ENCODE measurements around the gene USHBP1. TPM values are rescaled to one million over a fixed set of nuclear protein-coding genes. Genes with fewer than 3 reads are reported as not detected.
"Not testable (repeated sequence)": the region's sequence is repeated elsewhere in the genome, so short reads cannot be mapped to it uniquely, and the experiment has no call there.

USHBP1 gene
- total RNA-seq, 1 experiment from 2014 or later, result 0.04 TPM

DNA sequence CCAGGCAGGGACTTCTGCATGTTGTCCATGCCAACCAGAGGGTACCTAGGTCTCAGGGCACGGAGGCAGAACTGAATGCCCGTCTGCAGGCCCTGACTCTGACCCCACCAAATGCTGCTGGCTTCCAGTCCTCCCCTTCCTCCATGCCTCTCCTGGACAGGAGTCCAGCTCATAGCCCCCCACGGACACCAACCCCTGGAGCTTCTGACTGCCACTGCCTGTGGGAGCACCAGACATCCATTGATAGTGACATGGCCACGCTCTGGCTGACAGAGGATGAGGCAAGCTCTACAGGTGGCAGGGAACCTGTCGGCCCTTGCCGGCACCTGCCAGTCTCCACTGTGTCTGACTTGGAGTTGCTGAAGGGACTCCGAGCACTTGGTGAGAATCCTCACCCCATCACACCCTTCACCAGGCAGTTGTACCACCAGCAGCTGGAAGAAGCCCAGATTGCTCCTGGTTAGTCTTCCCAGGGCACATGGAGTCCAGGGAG is 19.0 kb upstream of the USHBP1 start:
- Histone ChIP-seq H3K4me3 (no peak overlapping the region), H3K27me3 (no peaks in the 10 kb centered on the region), H3K27ac (no peak overlapping the region), H3K4me1 (no peaks in the 10 kb centered on the region), H3K36me3 (peaks cover 5% of the 10 kb centered on the region; the same call in 1 of the 2 replicates), H3K9me3 (replicated peaks) (no peaks in the 10 kb centered on the region; the same call in 1 of the 2 replicates)
- DNase-seq, result no peak

DNA sequence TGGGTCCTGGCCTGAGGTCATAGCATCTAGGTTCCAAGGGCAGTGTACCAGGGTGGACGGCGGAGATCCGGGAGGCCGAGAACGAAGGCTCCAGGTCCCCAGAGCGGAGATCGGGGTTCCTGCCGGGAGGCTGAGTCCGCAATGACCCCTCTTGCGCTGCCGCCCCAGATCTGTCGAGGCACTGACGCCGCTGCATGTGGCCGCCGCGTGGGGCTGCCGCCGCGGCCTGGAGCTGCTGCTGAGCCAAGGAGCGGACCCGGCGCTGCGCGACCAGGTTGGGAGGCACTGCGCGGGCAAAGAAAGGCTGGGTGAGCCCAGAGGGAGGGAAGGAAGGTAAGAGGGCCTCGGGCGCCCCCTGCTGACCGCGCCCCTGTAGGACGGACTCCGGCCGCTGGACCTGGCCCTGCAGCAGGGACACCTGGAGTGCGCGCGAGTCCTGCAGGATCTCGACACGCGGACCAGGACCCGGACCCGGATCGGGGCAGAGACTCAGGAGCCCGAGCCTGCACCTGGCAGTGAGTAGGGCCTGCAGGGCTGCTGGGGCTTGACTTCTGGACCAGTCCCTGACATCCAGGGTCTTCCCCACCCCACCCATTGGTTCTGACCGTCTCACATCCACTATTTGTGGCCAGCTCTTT is 18.1 kb upstream of the USHBP1 start:
- no peak overlapping the region for H3K27ac ChIP-seq
- H3K4me3 ChIP-seq, result no peak overlapping the region
- H3K9me3 ChIP-seq (replicated peaks), result no peaks in the 10 kb centered on the region; the same call in 1 of the 2 replicates
- no peaks in the 10 kb centered on the region for H3K27me3 ChIP-seq
- peak; percentile 90 to 91 for DNase-seq
- H3K36me3 ChIP-seq, result peaks cover 11% of the 10 kb centered on the region
- H3K4me1 ChIP-seq, result no peaks in the 10 kb centered on the region

DNA sequence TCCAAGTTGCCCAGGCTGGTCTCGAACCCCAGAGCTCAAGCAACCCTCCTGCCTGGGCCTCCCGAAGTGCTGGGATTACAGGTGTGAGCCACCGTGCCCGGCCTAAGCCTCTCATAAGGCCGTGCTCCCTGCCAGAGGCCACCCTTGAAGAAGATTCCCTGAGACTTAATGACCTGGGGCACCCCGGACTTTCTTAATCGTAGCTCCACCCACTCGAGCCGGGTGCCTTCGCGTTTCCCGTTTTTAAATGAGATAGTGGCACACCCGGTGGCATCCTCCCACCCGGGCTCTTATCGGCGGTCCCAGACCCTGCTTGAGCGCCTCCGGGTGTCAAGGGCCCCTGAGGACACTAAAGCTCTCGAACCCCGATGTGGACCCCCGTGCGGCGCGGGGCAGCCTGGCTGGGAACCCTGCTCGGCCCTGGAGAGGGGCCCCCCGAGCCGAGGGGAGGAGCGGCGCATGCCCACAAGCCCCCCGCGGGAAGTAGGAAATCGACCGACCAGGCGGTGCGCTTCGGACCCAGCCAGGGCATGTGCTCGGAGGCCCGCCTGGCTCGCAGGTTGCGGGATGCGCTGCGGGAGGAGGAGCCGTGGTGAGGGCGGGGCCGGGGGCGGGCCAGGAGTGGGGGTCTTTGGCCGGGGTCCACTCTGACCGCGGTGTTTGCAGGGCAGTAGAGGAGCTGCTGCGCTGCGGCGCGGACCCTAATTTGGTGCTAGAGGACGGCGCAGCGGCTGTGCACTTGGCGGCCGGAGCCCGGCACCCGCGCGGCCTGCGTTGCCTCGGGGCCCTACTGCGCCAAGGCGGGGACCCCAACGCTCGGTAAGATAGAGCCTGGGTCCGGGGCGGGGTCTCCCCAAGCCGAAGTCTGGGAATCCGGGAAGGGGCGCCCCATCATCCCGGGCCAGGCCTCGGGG is 17.1 kb upstream of the USHBP1 start, which contains the start of gene ANKLE1:
ANKLE1 (plus strand) TSS at position 511 of the 914 bp plus-strand sequence; CDS start at position 531, 20 bp downstream.
- peaks cover 18% of the 10 kb centered on the region for H3K36me3 ChIP-seq
- H3K9me3 ChIP-seq (replicated peaks), result no peaks in the 10 kb centered on the region; the same call in 1 of the 2 replicates
- H3K4me3 ChIP-seq, result no peak within 1 kb of the TSS
- no peaks in the 10 kb centered on the region for H3K4me1 ChIP-seq
- H3K27me3 ChIP-seq, result no peaks in the 10 kb centered on the region
- DNase-seq, result no peak
- no peak within 1 kb of the TSS for H3K27ac ChIP-seq

DNA sequence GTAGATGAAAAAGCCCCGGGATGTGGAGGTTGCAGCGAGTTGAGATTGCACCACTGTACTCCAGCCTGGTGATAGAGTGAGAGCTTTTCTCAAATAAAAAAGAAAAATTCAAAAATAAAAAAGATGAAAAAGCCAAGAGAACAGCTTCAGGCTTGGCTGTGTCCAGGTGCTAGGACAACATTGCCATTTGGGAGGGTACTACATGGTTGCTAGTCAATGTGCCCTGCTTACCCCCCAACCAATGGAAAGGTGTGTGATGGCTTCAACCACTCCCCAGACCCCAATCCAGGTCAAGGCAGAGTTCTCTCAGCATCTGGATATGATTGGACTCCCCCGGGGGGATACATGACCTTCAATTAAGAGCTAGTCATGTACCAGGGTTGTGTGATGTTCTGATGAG is 14.9 kb upstream of the USHBP1 start:
- H3K4me1 ChIP-seq, result no peaks in the 10 kb centered on the region
- H3K4me3 ChIP-seq, result no peak overlapping the region
- H3K27ac ChIP-seq, result no peak overlapping the region

DNA sequence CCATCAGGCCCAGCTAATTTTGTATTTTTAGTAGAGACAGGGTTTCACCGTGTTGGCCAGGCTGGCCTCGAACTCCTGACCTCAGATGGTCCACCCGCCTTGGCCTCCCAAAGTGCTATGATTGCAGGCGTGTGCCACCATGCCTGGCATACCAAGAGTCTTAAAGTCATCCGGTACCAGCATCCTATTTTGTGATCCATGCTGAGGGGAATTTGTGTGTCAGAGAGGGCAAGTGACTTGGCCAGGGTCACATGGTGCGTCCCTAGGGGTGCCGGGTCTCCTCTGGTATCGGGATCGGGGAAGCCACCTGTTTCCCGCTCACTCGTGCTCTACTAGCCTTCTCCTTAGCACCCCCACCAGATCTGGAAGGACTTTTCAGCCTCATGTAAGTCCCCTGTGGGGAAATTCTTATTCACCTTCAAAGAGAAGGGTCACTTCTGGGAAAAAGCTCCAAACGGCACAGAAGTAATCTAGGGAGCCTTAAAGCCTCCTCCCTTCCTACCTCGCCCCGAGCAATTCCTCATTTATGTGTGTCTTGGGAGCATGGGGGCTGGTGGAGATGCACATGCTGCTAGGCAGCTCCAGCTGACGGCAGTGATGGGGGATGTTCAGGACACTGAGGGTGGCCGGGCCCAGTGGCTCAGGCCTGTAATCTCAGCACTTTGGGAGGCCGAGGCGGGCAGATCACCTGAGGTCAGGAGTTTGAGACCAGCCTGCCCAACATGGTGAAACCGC is 11.1 kb upstream of the USHBP1 start:
- DNase-seq, result no peak
- peaks cover 50% of the 10 kb centered on the region for H3K36me3 ChIP-seq

More for the DNA sequence above, 14.9 kb upstream of the USHBP1 start:
- H3K9me3 ChIP-seq (replicated peaks), result no peaks in the 10 kb centered on the region
- no peak for DNase-seq
- peaks cover 31% of the 10 kb centered on the region for H3K36me3 ChIP-seq
- no peaks in the 10 kb centered on the region for H3K27me3 ChIP-seq

DNA sequence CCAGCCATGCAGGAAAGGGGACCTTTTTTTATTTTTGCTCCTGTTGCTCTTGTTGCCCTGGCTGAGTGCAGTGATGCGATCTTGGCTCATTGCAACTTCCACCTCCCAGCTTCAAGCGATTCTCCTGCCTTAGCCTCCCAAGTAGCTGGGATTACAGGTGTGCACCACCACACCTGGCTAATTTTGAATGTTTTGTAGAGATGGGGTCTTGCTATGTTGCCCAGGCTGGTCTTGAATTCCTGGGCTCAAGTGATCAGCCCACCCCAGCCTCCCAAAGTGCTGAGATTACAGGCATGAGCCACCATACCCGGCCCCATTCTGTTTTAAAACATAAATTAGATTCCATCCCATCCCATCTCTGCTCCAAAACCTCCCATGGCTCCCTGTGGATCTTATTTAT is 10.3 kb upstream of the USHBP1 start:
- H3K27ac ChIP-seq; H3K4me1 ChIP-seq; H3K9me3 ChIP-seq (replicated peaks); H3K4me3 ChIP-seq; H3K27me3 ChIP-seq; DNase-seq: not testable (repeated sequence)
- H3K36me3 ChIP-seq, result peaks cover 50% of the 10 kb centered on the region

More for the DNA sequence above, 11.1 kb upstream of the USHBP1 start:
- Histone ChIP-seq H3K27me3 (no peaks in the 10 kb centered on the region), H3K4me3 (no peak overlapping the region), H3K27ac (no peak overlapping the region), H3K4me1 (no peaks in the 10 kb centered on the region), H3K9me3 (replicated peaks) (no peaks in the 10 kb centered on the region)

DNA sequence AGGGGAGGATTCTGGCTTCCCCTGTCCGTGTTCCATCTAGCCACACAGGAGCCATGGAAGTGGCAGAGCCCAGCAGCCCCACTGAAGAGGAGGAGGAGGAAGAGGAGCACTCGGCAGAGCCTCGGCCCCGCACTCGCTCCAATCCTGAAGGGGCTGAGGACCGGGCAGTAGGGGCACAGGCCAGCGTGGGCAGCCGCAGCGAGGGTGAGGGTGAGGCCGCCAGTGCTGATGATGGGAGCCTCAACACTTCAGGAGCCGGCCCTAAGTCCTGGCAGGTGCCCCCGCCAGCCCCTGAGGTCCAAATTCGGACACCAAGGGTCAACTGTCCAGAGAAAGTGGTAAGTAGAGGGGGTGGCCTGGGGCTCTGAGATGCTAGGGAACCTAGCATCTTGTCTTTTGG is 4.2 kb upstream of the USHBP1 start:
- no peak overlapping the region; the same call in 1 of the 2 replicates for H3K27ac ChIP-seq

DNA sequence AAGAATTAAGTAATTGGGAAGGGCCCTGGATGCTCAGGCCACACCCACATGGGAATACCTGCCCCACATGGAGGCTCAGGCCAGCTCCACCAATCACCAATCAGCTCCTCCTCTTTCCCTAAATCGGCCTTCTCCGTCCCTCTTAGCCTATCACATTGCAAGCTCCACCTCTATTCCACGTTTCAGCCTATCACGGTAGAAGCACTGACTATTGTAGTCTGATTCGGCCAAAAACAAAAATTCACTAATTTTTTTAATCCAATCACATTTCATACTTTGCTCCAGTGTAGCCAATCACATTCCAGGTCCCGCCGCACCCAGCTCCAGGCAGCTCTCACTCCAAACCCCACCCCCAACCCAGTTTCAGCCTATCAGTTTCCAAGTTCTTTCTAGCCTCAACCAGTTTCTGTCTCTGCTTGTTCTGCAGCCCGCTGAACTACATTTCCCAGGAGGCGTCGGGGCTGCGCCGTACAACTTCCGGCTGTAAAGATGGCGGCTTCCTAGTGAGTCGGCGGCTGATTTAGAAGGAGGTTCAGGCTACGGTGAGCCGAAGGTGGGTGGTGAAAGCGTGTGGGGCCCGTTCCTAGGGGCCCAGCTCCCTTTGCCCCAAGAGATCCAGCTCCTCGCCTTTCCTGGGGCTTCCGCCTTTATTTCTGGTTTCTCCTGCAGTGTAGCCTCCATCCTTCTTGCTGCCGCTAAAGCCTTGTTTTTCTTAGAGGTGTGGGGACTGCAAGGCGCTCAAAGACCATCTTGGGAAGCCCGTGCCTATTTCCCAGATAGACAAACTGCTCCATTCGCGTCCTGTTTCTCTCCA is 2.6 kb upstream of the USHBP1 start, which contains the start of gene BABAM1:
BABAM1 (plus strand) TSS at position 469 of the 814 bp plus-strand sequence. CDS start 1,364 bp downstream, outside the sequence.
- Histone ChIP-seq H3K4me1 (no peaks in the 10 kb centered on the region), H3K4me3 (peak within 1 kb of the TSS; percentile 74), H3K9me3 (replicated peaks) (no peaks in the 10 kb centered on the region), H3K36me3 (peaks cover 10% of the 10 kb centered on the region), H3K27me3 (no peaks in the 10 kb centered on the region), H3K27ac (peak within 1 kb of the TSS; percentile 49)
- DNase-seq, result peak; percentile 99 to 100

More for the DNA sequence above, 4.2 kb upstream of the USHBP1 start:
- no peaks in the 10 kb centered on the region for H3K9me3 ChIP-seq (replicated peaks)
- H3K4me1 ChIP-seq, result no peaks in the 10 kb centered on the region
- H3K36me3 ChIP-seq, result peaks cover 15% of the 10 kb centered on the region
- no peaks in the 10 kb centered on the region for H3K27me3 ChIP-seq
- DNase-seq, result no peak
- H3K4me3 ChIP-seq, result no peak overlapping the region

DNA sequence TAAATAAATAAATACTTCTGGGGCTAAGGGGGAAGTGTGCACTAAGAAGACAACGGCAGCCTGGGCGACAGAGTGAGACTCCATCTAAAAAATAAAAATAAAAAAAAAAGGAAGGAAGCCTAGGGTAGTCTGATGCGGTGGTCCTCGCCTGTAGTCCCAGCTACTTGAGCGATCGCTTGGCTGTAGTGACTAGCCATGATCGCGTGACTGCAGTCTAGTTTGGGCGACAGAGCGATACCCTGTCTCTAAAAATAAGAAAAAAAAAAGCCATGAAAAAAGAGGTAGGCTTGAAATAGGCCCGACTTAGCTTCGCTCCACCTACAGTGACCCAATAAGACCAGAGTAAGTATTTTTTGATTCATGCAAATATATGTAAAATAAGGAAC is 2.0 kb upstream of the USHBP1 start:
- Histone ChIP-seq H3K4me3 (no peak overlapping the region), H3K27me3 (no peaks in the 10 kb centered on the region), H3K36me3 (peaks cover 9% of the 10 kb centered on the region), H3K4me1 (no peaks in the 10 kb centered on the region), H3K27ac (no peak overlapping the region), H3K9me3 (replicated peaks) (no peaks in the 10 kb centered on the region)
- DNase-seq, result no peak

DNA sequence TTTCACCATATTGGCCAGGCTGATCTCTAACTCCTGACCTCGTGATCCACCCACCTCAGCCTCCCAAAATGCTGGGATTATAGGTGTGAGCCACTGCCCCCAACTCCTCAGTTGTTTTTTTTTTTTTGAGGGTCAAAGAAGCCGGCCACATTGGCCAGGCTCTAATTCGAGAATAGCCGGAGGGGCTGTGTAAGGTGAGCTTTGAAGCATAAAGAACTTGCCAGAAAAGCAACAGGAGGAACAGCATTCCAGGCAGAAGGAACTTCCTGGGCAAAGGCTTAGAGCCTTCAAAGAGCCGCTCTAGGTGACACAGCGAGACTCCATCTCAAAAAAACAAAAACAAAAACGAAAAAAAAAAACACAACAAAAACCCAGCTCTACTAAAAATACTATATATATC is 1.5 kb upstream of the USHBP1 start:
- Histone ChIP-seq H3K4me3 (no peak overlapping the region), H3K27me3 (no peaks in the 10 kb centered on the region), H3K36me3 (peaks cover 4% of the 10 kb centered on the region), H3K9me3 (replicated peaks) (no peaks in the 10 kb centered on the region), H3K27ac (no peak overlapping the region), H3K4me1 (no peaks in the 10 kb centered on the region)
- DNase-seq, result no peak

DNA sequence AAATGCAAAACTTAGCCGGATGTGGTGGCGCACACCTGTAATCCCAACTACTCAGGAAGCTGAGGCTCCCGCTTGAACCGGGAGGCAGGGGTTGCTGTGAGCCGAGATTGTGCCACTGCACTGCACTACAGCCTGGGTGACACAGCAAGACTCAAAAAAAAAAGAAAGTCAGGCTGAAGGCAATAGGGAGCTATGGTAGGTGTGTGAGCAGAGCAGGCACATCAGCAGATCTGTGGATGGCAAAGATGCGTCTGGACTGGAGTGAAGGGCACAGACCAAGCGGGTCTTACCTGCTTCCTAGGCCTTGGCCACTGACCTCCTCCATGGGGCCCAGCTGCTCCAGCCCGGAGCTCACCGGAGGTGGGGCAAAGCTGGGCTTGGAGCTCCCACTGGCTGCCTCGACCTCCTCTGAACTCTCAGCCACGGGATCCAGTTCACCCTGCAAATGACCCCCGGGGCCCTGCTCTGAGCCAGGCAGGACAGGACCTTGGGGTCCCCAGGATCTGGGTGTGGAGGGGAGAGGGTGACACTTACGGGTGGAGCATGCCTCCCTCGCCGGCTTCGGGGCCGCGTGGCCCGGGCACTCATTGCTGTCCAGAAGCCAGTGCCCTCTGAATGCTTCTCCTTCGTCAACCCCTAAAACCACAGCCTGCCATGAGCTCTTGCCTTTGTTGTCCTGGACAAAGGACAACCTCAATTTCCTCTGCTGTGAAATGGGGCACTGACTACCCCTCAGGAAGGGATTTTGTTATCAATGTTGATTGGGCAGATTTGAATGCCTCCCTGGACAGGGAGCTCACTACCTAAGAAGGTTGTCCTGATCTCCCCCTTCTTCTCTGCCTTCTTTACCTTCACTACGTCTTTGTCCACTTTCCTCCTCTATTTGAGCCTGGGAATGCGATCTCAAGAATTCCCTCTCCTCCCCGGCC is 569 bp downstream of the USHBP1 start:
- Histone ChIP-seq H3K9me3 (replicated peaks) (peaks cover 13% of the 10 kb centered on the region), H3K4me3 (no peak overlapping the region), H3K4me1 (no peaks in the 10 kb centered on the region), H3K27me3 (no peaks in the 10 kb centered on the region), H3K27ac (no peak overlapping the region), H3K36me3 (no peaks in the 10 kb centered on the region)
- DNase-seq, result no peak

DNA sequence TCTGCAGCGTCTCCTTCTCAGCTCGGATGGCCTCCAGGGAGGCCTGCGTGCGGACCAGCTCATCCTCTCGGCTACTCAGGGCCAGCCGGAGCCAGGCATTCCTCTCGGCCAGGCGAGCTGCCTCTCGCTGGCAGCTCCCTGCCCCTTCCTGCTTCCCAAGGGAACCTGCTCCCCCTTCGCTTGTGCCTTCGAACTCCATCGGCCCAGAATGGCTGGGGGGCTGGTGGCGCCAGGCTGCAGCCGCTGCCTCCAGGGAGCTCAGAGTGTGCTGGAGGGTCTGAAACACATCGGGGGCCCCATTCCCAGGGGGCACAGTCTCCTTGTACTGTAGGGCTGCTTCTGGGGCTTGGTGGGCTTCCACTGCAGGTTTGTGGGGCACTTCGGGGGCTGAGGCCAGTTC is 2.0 kb downstream of the USHBP1 start:
- no peaks in the 10 kb centered on the region for H3K27me3 ChIP-seq
- peaks cover 16% of the 10 kb centered on the region for H3K9me3 ChIP-seq (replicated peaks)
- no peaks in the 10 kb centered on the region for H3K36me3 ChIP-seq
- DNase-seq, result no peak
- H3K27ac ChIP-seq, result no peak overlapping the region
- H3K4me3 ChIP-seq, result no peak overlapping the region
- H3K4me1 ChIP-seq, result no peaks in the 10 kb centered on the region

DNA sequence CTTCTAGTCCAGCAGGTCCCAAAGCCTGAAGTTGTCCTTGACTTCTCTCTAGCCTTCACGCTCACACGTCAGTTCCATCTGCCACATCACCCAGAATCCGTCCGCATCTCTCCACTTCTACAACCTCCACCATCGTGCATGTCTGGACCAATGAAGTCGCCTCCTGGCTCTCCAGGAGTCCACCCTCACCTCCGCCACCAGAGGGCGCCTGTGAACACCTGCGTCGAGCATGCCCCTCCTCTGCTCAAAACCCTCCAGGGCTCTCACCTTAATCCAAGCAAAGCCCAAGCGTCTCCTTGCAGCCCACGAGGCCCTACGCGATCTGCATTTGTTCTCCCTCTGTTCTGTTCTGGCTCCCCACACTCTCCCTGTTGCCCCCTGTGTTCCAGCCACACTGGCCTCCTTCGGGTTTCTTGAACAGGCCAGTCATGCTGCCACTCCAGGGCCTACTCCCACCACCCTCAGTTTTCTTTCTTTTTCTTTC is 3.7 kb downstream of the USHBP1 start:
- no peak overlapping the region for H3K27ac ChIP-seq
- H3K4me1 ChIP-seq, result no peaks in the 10 kb centered on the region
- 0 out of 2 replicates have a peak, but pooled peaks cover under 1% of the 10 kb centered on the region for H3K27me3 ChIP-seq
- H3K36me3 ChIP-seq, result no peaks in the 10 kb centered on the region
- peak; percentile 87 to 93 for DNase-seq
- H3K9me3 ChIP-seq (replicated peaks), result peaks cover 16% of the 10 kb centered on the region
- H3K4me3 ChIP-seq, result no peak overlapping the region

All from SJCRH30 (cell line).